Cardiac muscle cell (in vitro differentiated cells and primary cell): Measurements from ENCODE around the gene MCUB. TPM values are rescaled to one million over a fixed set of nuclear protein-coding genes. Genes with fewer than 3 reads are reported as not detected.

Experiments
- DNase-seq, 2 donors: peaks; one replicate each; pipeline versions ENCODE4 v3.0.0 to v3.0.0-alpha.2; 2010 to 2017; ENCODE audit warnings: low read depth in 1 of 2, low spot score in 1 of 2
- H3K27ac ChIP-seq: fragments of 200-600 bp; sonication (generic); 2 replicates; pipeline ENCODE4 v1.5.1; 2016
- H3K27me3 ChIP-seq: fragments of 200-600 bp; sonication (generic); 2 replicates; pipeline ENCODE4 v1.6.0; 2016; ENCODE audit warnings: control low read depth
- H3K36me3 ChIP-seq: fragments of 200-600 bp; sonication (generic); 2 replicates; pipeline ENCODE4 v1.5.1; 2016; ENCODE audit warnings: control low read depth
- H3K4me1 ChIP-seq: fragments of 200-600 bp; sonication (generic); 2 replicates; pipeline ENCODE4 v1.8.1; 2017; ENCODE audit warnings: low read depth, mild to moderate bottlenecking, mixed run types
- H3K4me3 ChIP-seq: fragments of 200-600 bp; sonication (generic); 2 replicates; pipeline ENCODE4 v1.5.1; 2016; ENCODE audit warnings: mild to moderate bottlenecking
- H3K9me3 ChIP-seq: fragments of 200-600 bp; sonication (generic); 2 replicates; pipeline ENCODE4 v1.5.1; 2017; ENCODE audit warnings: low read depth, mild to moderate bottlenecking, control low read depth
- CTCF ChIP-seq: IDR thresholded peaks from 2 replicates; pipeline ENCODE4 v1.5.1; 2012; ENCODE audit warnings: low read depth, mild to moderate bottlenecking, low read length
- polyA plus RNA-seq: library from polyadenylated mRNA; unstranded; fragments of >200 nt; fragmentation: Nextera tagmentation; extraction: Ambion mirVana; gene quantifications from 2 replicates; pipeline ENCODE4 v1.2.1, GENCODE V29; 2016
- total RNA-seq: library from RNA; depleted of rRNA; stranded (reverse); fragments of >200 nt; gene quantifications from 2 replicates; pipeline ENCODE4 v1.2.3, GENCODE V29; 2016

MCUB gene
- total and polyA plus RNA-seq, 2 experiments from 2014 or later = 1.4 to 3.1 TPM

- no peak for TF ChIP-seq CTCF
- Histone ChIP-seq H3K4me3 (no peak overlapping the region), H3K27ac (no peak overlapping the region), H3K9me3 (no peaks in the 10 kb centered on the region), H3K36me3 (no peaks in the 10 kb centered on the region), H3K27me3 (no peaks in the 10 kb centered on the region), H3K4me1 (no peaks in the 10 kb centered on the region)
- no peak for DNase-seq
These were observed 102.7 kb downstream of the MCUB start for GRCh38 chr4:109662771-109663170.

- no peaks in the 10 kb centered on the region for H3K36me3 ChIP-seq
- no peaks in the 10 kb centered on the region for H3K9me3 ChIP-seq
- DNase-seq = no peak
- H3K4me1 ChIP-seq = no peaks in the 10 kb centered on the region
- no peak for TF ChIP-seq CTCF
- no peak overlapping the region for H3K4me3 ChIP-seq
- no peaks in the 10 kb centered on the region for H3K27me3 ChIP-seq
- H3K27ac ChIP-seq = no peak overlapping the region
These were observed 105.9 kb downstream of the MCUB start for GRCh38 chr4:109665783-109666485.

- H3K27me3 ChIP-seq = no peaks in the 10 kb centered on the region
- no peaks in the 10 kb centered on the region for H3K36me3 ChIP-seq
- DNase-seq = no peak
- no peaks in the 10 kb centered on the region for H3K9me3 ChIP-seq
- TF ChIP-seq CTCF = no peak
- no peak overlapping the region for H3K4me3 ChIP-seq
- H3K4me1 ChIP-seq = no peaks in the 10 kb centered on the region
- no peak overlapping the region for H3K27ac ChIP-seq
These were observed 111.3 kb downstream of the MCUB start for GRCh38 chr4:109671350-109671749.

GRCh38 chr4:109672169-109672930, 112.3 kb downstream of the MCUB start:
- Histone ChIP-seq H3K4me3 (no peak overlapping the region), H3K27me3 (no peaks in the 10 kb centered on the region), H3K27ac (no peak overlapping the region), H3K9me3 (no peaks in the 10 kb centered on the region), H3K4me1 (no peaks in the 10 kb centered on the region), H3K36me3 (no peaks in the 10 kb centered on the region)
- DNase-seq = peak in 1 of 2 donors; percentile 43
- TF ChIP-seq CTCF = no peak

- no peak for DNase-seq
- Histone ChIP-seq H3K9me3 (no peaks in the 10 kb centered on the region), H3K4me1 (no peaks in the 10 kb centered on the region), H3K36me3 (no peaks in the 10 kb centered on the region), H3K27me3 (no peaks in the 10 kb centered on the region), H3K27ac (no peak overlapping the region), H3K4me3 (no peak overlapping the region)
- TF ChIP-seq CTCF = no peak
These were observed 113.3 kb downstream of the MCUB start for GRCh38 chr4:109673303-109673702.
